Measurements from ENCODE around the gene MATCAP1.
A peak's percentile ranks its signal among the peaks of the same experiment; 100 is the strongest.

MATCAP1 gene

DNA sequence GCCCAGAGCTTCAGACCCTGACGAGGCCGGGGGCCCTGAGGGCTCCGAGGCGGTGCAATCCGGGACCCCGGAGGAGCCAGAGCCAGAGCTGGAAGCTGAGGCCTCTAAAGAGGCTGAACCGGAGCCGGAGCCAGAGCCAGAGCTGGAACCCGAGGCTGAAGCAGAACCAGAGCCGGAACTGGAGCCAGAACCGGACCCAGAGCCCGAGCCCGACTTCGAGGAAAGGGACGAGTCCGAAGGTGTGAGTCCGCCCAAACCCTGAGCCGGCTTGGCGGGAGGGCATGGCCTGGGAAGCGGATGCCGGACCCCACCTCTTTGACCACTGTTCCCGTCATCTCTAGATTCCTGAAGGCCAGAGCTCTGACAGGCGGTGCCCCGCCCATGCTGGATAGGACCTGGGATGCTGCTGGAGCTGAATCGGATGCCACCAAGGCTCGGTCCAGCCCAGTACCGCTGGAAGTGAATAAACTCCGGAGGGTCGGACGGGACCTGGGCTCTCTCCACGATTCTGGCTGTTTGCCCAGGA lies 9.0 kb downstream of the MATCAP1 start:
- Histone ChIP-seq H3K4me2 (peak overlapping the region; percentile 62), H2AFZ (ENCODE audit: low read depth) (peak overlapping the region; percentile 86), H3K9ac (peak overlapping the region; percentile 43; the same call in 1 of the 2 replicates), H3K4me1 (ENCODE audit: low read depth, poor library complexity, severe bottlenecking) (peaks cover 57% of the 10 kb centered on the region), H3K4me3 (IDR thresholded peaks at IDR 0.05; ENCODE audit: insufficient read depth, low read depth, low read length) (no peak overlapping the region), H4K20me1 (ENCODE audit: insufficient read depth) (no peaks in the 10 kb centered on the region), H3K79me2 (ENCODE audit: insufficient read depth, low read depth) (no peaks in the 10 kb centered on the region), H3K36me3 (ENCODE audit: insufficient read depth) (no peaks in the 10 kb centered on the region), H3K27ac (peak overlapping the region; percentile 16; the same call in 1 of the 2 replicates), H3K27me3 (ENCODE audit: insufficient read depth, low read depth) (no peaks in the 10 kb centered on the region)
- TF ChIP-seq, protein P1, sequence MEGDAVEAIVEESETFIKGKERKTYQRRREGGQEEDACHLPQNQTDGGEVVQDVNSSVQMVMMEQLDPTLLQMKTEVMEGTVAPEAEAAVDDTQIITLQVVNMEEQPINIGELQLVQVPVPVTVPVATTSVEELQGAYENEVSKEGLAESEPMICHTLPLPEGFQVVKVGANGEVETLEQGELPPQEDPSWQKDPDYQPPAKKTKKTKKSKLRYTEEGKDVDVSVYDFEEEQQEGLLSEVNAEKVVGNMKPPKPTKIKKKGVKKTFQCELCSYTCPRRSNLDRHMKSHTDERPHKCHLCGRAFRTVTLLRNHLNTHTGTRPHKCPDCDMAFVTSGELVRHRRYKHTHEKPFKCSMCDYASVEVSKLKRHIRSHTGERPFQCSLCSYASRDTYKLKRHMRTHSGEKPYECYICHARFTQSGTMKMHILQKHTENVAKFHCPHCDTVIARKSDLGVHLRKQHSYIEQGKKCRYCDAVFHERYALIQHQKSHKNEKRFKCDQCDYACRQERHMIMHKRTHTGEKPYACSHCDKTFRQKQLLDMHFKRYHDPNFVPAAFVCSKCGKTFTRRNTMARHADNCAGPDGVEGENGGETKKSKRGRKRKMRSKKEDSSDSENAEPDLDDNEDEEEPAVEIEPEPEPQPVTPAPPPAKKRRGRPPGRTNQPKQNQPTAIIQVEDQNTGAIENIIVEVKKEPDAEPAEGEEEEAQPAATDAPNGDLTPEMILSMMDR (conservative IDR thresholded peaks at IDR 0.05; ENCODE audit: low read depth, low read length): no peak

DNA sequence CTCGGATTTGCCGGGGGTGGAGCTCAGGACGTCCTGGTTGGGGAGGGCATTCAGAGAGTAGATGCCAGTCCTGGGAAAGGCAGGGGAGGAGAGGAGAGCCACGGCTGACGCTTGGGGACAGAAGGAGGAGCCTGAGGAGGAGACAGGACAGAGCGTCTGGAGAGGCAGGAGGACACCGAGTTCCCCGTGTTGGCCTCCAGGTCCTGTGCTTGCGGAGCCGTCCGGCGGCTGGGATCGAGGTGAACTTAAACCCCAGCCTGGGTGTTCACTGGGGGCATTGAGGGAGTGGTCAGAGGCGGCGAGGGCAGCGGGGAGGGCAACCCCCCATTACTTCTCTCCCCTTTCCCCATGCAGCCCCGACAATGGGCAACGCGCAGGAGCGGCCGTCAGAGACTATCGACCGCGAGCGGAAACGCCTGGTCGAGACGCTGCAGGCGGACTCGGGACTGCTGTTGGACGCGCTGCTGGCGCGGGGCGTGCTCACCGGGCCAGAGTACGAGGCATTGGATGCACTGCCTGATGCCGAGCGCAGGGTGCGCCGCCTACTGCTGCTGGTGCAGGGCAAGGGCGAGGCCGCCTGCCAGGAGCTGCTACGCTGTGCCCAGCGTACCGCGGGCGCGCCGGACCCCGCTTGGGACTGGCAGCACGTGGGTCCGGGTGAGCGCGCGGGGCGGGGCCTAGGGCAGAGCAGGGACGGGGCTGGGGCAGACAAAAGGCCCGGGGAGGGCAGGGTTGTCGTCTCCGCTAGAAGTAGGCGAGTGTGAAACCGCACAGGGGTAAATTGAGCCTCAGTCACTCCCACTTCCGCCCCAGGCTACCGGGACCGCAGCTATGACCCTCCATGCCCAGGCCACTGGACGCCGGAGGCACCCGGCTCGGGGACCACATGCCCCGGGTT lies 9.7 kb downstream of the MATCAP1 start:
- Histone ChIP-seq H3K9ac (peak overlapping the region; percentile 43; the same call in 1 of the 2 replicates), H3K4me1 (ENCODE audit: low read depth, poor library complexity, severe bottlenecking) (peaks cover 64% of the 10 kb centered on the region), H3K36me3 (ENCODE audit: insufficient read depth) (no peaks in the 10 kb centered on the region), H3K79me2 (ENCODE audit: insufficient read depth, low read depth) (no peaks in the 10 kb centered on the region), H3K4me2 (peak overlapping the region; percentile 62), H4K20me1 (ENCODE audit: insufficient read depth) (no peaks in the 10 kb centered on the region), H2AFZ (ENCODE audit: low read depth) (peak overlapping the region; percentile 86), H3K27me3 (ENCODE audit: insufficient read depth, low read depth) (no peaks in the 10 kb centered on the region), H3K27ac (peak overlapping the region; percentile 16; the same call in 1 of the 2 replicates), H3K4me3 (IDR thresholded peaks at IDR 0.05; ENCODE audit: insufficient read depth, low read depth, low read length) (no peak overlapping the region)
- TF ChIP-seq, protein P1 (conservative IDR thresholded peaks at IDR 0.05; ENCODE audit: low read depth, low read length): no peak

DNA sequence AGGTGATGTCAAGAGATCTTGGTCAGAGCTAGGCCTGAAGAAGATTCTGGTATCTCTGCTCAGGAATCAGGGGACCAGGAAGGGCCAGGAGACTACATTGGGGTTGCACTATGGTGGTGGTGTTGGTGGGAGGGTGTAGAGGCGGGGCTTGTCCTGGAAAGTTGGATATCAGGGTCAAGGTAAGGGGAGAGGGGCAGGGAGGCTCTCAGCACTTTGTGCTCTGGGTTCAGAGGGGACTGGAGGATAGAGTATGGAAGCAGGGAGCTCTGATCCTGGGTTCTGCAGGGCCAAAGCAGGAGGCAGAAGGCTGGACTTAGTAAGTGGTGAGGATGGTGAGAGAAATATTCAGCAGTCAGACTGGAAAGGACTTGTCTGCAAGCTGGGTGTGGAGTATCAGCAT lies 10.4 kb downstream of the MATCAP1 start:
- Histone ChIP-seq H4K20me1 (ENCODE audit: insufficient read depth) (no peaks in the 10 kb centered on the region), H3K4me1 (ENCODE audit: low read depth, poor library complexity, severe bottlenecking) (peaks cover 71% of the 10 kb centered on the region), H2AFZ (ENCODE audit: low read depth) (peak overlapping the region; percentile 86), H3K27me3 (ENCODE audit: insufficient read depth, low read depth) (no peaks in the 10 kb centered on the region), H3K36me3 (ENCODE audit: insufficient read depth) (no peaks in the 10 kb centered on the region), H3K27ac (no peak overlapping the region), H3K4me3 (IDR thresholded peaks at IDR 0.05; ENCODE audit: insufficient read depth, low read depth, low read length) (no peak overlapping the region), H3K79me2 (ENCODE audit: insufficient read depth, low read depth) (no peaks in the 10 kb centered on the region), H3K4me2 (peak overlapping the region; percentile 62), H3K9ac (no peak overlapping the region; the same call in 1 of the 2 replicates)
- TF ChIP-seq, protein P1 (conservative IDR thresholded peaks at IDR 0.05; ENCODE audit: low read depth, low read length): no peak

DNA sequence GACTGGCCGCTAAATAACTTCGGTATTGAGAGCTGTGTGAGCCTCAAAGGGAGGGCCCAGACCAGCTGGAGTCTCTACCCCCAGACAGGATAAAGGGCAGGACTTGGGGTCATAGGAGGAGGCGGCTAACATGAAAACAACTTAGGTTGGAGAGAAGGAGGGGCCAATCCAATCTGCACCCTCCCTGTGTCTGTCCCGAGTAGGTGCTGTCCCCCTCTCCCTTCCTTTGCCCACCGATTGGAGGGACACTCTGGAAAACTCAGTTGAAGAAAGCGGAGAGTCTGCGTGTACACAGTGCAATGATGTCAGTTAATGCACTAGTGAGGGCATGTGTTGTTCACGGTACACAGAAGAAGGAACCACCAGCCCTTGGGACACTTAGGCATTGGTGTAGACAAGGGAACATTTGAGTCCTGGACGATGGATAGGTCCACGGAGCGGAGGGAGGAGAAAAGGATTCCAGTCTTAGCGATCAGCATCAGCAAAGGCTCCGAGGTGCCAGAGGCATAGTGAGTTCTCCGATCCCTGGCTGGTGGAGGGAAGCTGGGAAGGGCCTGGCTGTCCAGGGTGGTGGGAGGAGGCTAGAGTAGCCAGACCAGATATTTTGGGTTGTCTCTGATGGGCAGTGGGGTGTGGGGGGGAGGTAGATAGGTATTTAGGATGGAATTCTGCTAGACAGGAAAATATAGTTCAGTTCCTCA lies 12.7 kb downstream of the MATCAP1 start:
- Histone ChIP-seq H4K20me1 (ENCODE audit: insufficient read depth) (no peaks in the 10 kb centered on the region), H3K9ac (peak overlapping the region; percentile 67), H3K36me3 (ENCODE audit: insufficient read depth) (no peaks in the 10 kb centered on the region), H3K4me2 (peak overlapping the region; percentile 81), H3K79me2 (ENCODE audit: insufficient read depth, low read depth) (no peaks in the 10 kb centered on the region), H2AFZ (ENCODE audit: low read depth) (peak overlapping the region; percentile 24; the same call in 1 of the 2 replicates), H3K4me3 (IDR thresholded peaks at IDR 0.05; ENCODE audit: insufficient read depth, low read depth, low read length) (no peak overlapping the region), H3K27ac (peak overlapping the region; percentile 78), H3K27me3 (ENCODE audit: insufficient read depth, low read depth) (no peaks in the 10 kb centered on the region), H3K4me1 (ENCODE audit: low read depth, poor library complexity, severe bottlenecking) (peaks cover 83% of the 10 kb centered on the region)
- TF ChIP-seq, protein P1 (conservative IDR thresholded peaks at IDR 0.05; ENCODE audit: low read depth, low read length): no peak

All from KMS-11 (cell line).